Measurements from ENCODE around the gene BBX. TPM values are rescaled to one million over a fixed set of nuclear protein-coding genes. Genes with fewer than 3 reads are reported as not detected.

BBX gene
- polyA plus RNA-seq, 3 donors: 15.7 to 25.1 (median 16.6) TPM

GRCh38 chr3:107846279-107846852 lies 323.6 kb downstream of the BBX start:
- H2AFZ ChIP-seq (ENCODE audit: insufficient read depth, low read depth, low read length, poor library complexity, severe bottlenecking): no peak overlapping the region
- H3K27ac ChIP-seq (ENCODE audit: low read depth in 1 of 2, low read length in 2 of 2): no peak overlapping the region
- Mint-ChIP-seq H3K27ac (no peak overlapping the region), H3K36me3 (no peaks in the 10 kb centered on the region), H3K27me3 (ENCODE audit: low read depth in 3 of 3) (no peaks in the 10 kb centered on the region), H3K4me1 (no peaks in the 10 kb centered on the region), H3K4me3 (no peak overlapping the region), H3K9me3 (no peaks in the 10 kb centered on the region)
- H3K36me3 ChIP-seq (replicated peaks in 1 of 2; ENCODE audit: control insufficient read depth in 1 of 2, insufficient read depth in 2 of 2, low read length in 2 of 2): no peaks in the 10 kb centered on the region
- H3K4me2 ChIP-seq (replicated peaks; ENCODE audit: extremely low read depth, low read length, poor library complexity, severe bottlenecking): no peak overlapping the region
- intact Hi-C loops (cut with micrococcal nuclease): no loop called here
- peak; percentile 55 for TF ChIP-seq CTCF (IDR thresholded peaks at IDR 0.05)
- H3K9me3 ChIP-seq (replicated peaks in 1 of 2; ENCODE audit: control insufficient read depth in 1 of 2, insufficient read depth in 1 of 2, low read length in 2 of 2): no peaks in the 10 kb centered on the region
- no peaks in the 10 kb centered on the region for H3K79me2 ChIP-seq (ENCODE audit: insufficient read depth, low read length)
- WGBS (ENCODE audit: insufficient coverage): 20% methylated on average over 1 of the region's 10 CpGs
- peak in 2 of 3 donors; percentile 5 to 19 for DNase-seq
- no peaks in the 10 kb centered on the region for H3K27me3 ChIP-seq (ENCODE audit: control insufficient read depth in 2 of 2, insufficient read depth in 2 of 2, low read length in 2 of 2)
- no peak overlapping the region for H3K4me3 ChIP-seq (replicated peaks in 1 of 3; ENCODE audit: low read depth in 2 of 3, low read length in 3 of 3)
- H3K4me1 ChIP-seq (ENCODE audit: control insufficient read depth in 1 of 2, insufficient read depth in 2 of 2, low read length in 2 of 2): no peaks in the 10 kb centered on the region
- no peaks in the 10 kb centered on the region for H4K20me1 ChIP-seq (ENCODE audit: insufficient read depth, low read length)
- no peak overlapping the region for H3K9ac ChIP-seq (ENCODE audit: insufficient read depth, low read length, poor library complexity, severe bottlenecking)

GRCh38 chr3:107847791-107848190 lies 325.0 kb downstream of the BBX start:
- Histone ChIP-seq H3K27ac (ENCODE audit: low read depth in 1 of 2, low read length in 2 of 2) (no peak overlapping the region), H3K9ac (ENCODE audit: insufficient read depth, low read length, poor library complexity, severe bottlenecking) (no peak overlapping the region), H3K9me3 (replicated peaks in 1 of 2; ENCODE audit: control insufficient read depth in 1 of 2, insufficient read depth in 1 of 2, low read length in 2 of 2) (no peaks in the 10 kb centered on the region), H3K36me3 (replicated peaks in 1 of 2; ENCODE audit: control insufficient read depth in 1 of 2, insufficient read depth in 2 of 2, low read length in 2 of 2) (no peaks in the 10 kb centered on the region), H3K27me3 (ENCODE audit: control insufficient read depth in 2 of 2, insufficient read depth in 2 of 2, low read length in 2 of 2) (no peaks in the 10 kb centered on the region), H3K4me1 (ENCODE audit: control insufficient read depth in 1 of 2, insufficient read depth in 2 of 2, low read length in 2 of 2) (no peaks in the 10 kb centered on the region), H3K4me2 (replicated peaks; ENCODE audit: extremely low read depth, low read length, poor library complexity, severe bottlenecking) (no peak overlapping the region), H4K20me1 (ENCODE audit: insufficient read depth, low read length) (no peaks in the 10 kb centered on the region), H3K4me3 (replicated peaks in 1 of 3; ENCODE audit: low read depth in 2 of 3, low read length in 3 of 3) (no peak overlapping the region), H3K79me2 (ENCODE audit: insufficient read depth, low read length) (no peaks in the 10 kb centered on the region), H2AFZ (ENCODE audit: insufficient read depth, low read depth, low read length, poor library complexity, severe bottlenecking) (no peak overlapping the region)
- intact Hi-C loops (cut with micrococcal nuclease): no loop called here
- no peak for DNase-seq
- Mint-ChIP-seq H3K27me3 (ENCODE audit: low read depth in 3 of 3) (no peaks in the 10 kb centered on the region), H3K4me1 (no peaks in the 10 kb centered on the region), H3K4me3 (no peak overlapping the region), H3K9me3 (peaks cover 0 to 6% (median 0%) of the 10 kb centered on the region in 7 donors), H3K36me3 (no peaks in the 10 kb centered on the region), H3K27ac (no peak overlapping the region)
- no peak for TF ChIP-seq CTCF (IDR thresholded peaks at IDR 0.05)
- no CpG with 5 or more reads among the region's 8 CpGs for WGBS (ENCODE audit: insufficient coverage)

Data from CD14-positive monocyte (primary cell).